H9 (cell line): ENCODE data around the gene FPGS. TPM values are rescaled to one million over a fixed set of nuclear protein-coding genes. Genes with fewer than 3 reads are reported as not detected.
"Not testable (repeated sequence)": the region's sequence is repeated elsewhere in the genome, so short reads cannot be mapped to it uniquely, and the experiment has no call there.

Source experiments
- DNase-seq: peaks from one replicate; pipeline ENCODE4 v3.0.0-alpha.2; 2017
- H2AFZ ChIP-seq: one replicate; pipeline ENCODE4 v1.6.1; 2013; ENCODE audit warnings: mild to moderate bottlenecking, low read length, control low read depth, moderate library complexity
- H2AK5ac ChIP-seq: 2 replicates; pipeline ENCODE4 v1.6.1; 2013; ENCODE audit warnings: low read length, control low read depth, mixed read lengths; ENCODE audit not compliant: insufficient read length
- H2BK120ac ChIP-seq: one replicate; pipeline ENCODE4 v1.6.1; 2013; ENCODE audit warnings: low read depth, mild to moderate bottlenecking, low read length, control low read depth, inconsistent platforms; ENCODE audit not compliant: poor library complexity, severe bottlenecking
- H2BK12ac ChIP-seq: 2 replicates; pipeline ENCODE4 v1.6.1; 2013; ENCODE audit warnings: low read length, control low read depth, mixed read lengths, low read depth; ENCODE audit not compliant: insufficient read length
- H2BK15ac ChIP-seq: 2 replicates; pipeline ENCODE4 v1.6.1; 2013; ENCODE audit warnings: low read depth, low read length, control low read depth
- H2BK20ac ChIP-seq: one replicate; pipeline ENCODE4 v1.6.1; 2013; ENCODE audit warnings: low read depth, mild to moderate bottlenecking, low read length, control low read depth, inconsistent platforms; ENCODE audit not compliant: poor library complexity, severe bottlenecking
- H2BK5ac ChIP-seq: 2 replicates; pipeline ENCODE4 v1.6.1; 2013; ENCODE audit warnings: low read length, control low read depth, mixed read lengths; ENCODE audit not compliant: insufficient read length
- H3K14ac ChIP-seq: 2 replicates; pipeline ENCODE4 v1.6.1; 2013; ENCODE audit warnings: low read length, control low read depth; ENCODE audit not compliant: insufficient read depth
- H3K18ac ChIP-seq: 2 replicates; pipeline ENCODE4 v1.6.1; 2013; ENCODE audit warnings: low read depth, mild to moderate bottlenecking, mixed read lengths, low read length, control low read depth; ENCODE audit not compliant: insufficient read length
- H3K23ac ChIP-seq: 2 replicates; pipeline ENCODE4 v1.6.1; 2013; ENCODE audit warnings: low read length, control low read depth, mixed read lengths, low read depth; ENCODE audit not compliant: insufficient read length
- H3K23me2 ChIP-seq: 2 replicates; pipeline ENCODE4 v1.6.1; 2013; ENCODE audit warnings: low read depth, mild to moderate bottlenecking, mixed read lengths, low read length, control low read depth; ENCODE audit not compliant: insufficient read length, poor library complexity, severe bottlenecking
- H3K27ac ChIP-seq: 2 replicates; pipeline ENCODE4 v1.5.1; 2013; ENCODE audit warnings: low read length, control low read depth, mixed read lengths, low read depth; ENCODE audit not compliant: insufficient read length
- H3K27me3 ChIP-seq: 2 replicates; pipeline ENCODE4 v1.6.1; 2013; ENCODE audit warnings: low read length, control low read depth, inconsistent platforms; ENCODE audit not compliant: insufficient read depth
- H3K4ac ChIP-seq: 2 replicates; pipeline ENCODE4 v1.6.1; 2013; ENCODE audit warnings: low read depth, mild to moderate bottlenecking, control low read depth, inconsistent platforms, low read length, moderate library complexity
- H3K4me1 ChIP-seq: 2 replicates; pipeline ENCODE4 v1.6.1; 2013; ENCODE audit warnings: low read length, control low read depth, inconsistent platforms; ENCODE audit not compliant: insufficient read depth
- H3K4me2 ChIP-seq: 2 replicates; pipeline ENCODE4 v1.6.1; 2013; ENCODE audit warnings: low read length, control low read depth, mixed read lengths; ENCODE audit not compliant: insufficient read length, insufficient read depth
- H3K56ac ChIP-seq: 2 replicates; pipeline ENCODE4 v1.6.1; 2013; ENCODE audit warnings: low read depth, mild to moderate bottlenecking, mixed read lengths, low read length, control low read depth; ENCODE audit not compliant: insufficient read length
- H3K79me1 ChIP-seq: 2 replicates; pipeline ENCODE4 v1.6.1; 2013; ENCODE audit warnings: low read depth, mild to moderate bottlenecking, moderate library complexity, low read length, control low read depth, inconsistent platforms; ENCODE audit not compliant: insufficient read depth, poor library complexity, severe bottlenecking
- H3K79me2 ChIP-seq: 2 replicates; pipeline ENCODE4 v1.6.1; 2013; ENCODE audit warnings: low read length, control low read depth, inconsistent platforms; ENCODE audit not compliant: insufficient read depth
- H3K9ac ChIP-seq: 2 replicates; pipeline ENCODE4 v1.6.1; 2013; ENCODE audit warnings: low read length, control low read depth, mixed read lengths; ENCODE audit not compliant: insufficient read length; ENCODE audit errors: extremely low read depth
- H3K9me3 ChIP-seq: one replicate; pipeline ENCODE4 v1.6.1; 2013; ENCODE audit warnings: low read depth, low read length, inconsistent platforms; ENCODE audit not compliant: control insufficient read depth
- H3T11ph ChIP-seq: one replicate; pipeline ENCODE4 v1.6.1; 2013; ENCODE audit warnings: mild to moderate bottlenecking, low read length, control low read depth, inconsistent platforms
- H4K20me1 ChIP-seq: one replicate; pipeline ENCODE4 v1.6.1; 2013; ENCODE audit not compliant: control insufficient read depth, insufficient read length, insufficient read depth
- H4K5ac ChIP-seq: 2 replicates; pipeline ENCODE4 v1.6.1; 2013; ENCODE audit warnings: low read depth, mild to moderate bottlenecking, mixed read lengths, low read length, control low read depth; ENCODE audit not compliant: insufficient read length
- H4K8ac ChIP-seq: replicated peaks from 2 replicates; pipeline ENCODE4 v1.6.1; 2013; ENCODE audit warnings: low read length, control low read depth, mixed read lengths, low read depth; ENCODE audit not compliant: insufficient read length
- H4K91ac ChIP-seq: 2 replicates; pipeline ENCODE4 v1.6.1; 2013; ENCODE audit warnings: low read depth, mild to moderate bottlenecking, moderate library complexity, mixed read lengths, low read length, control low read depth; ENCODE audit not compliant: insufficient read length
- H3K27ac Mint-ChIP-seq, 3 experiments: 2 replicates in 2 of 3; 3 replicates in 1 of 3; pipeline ENCODE4 v1.8.0; 2020 to 2021; ENCODE audit warnings: mixed read lengths in 3 of 3, mild to moderate bottlenecking in 1 of 3, moderate library complexity in 1 of 3
- H3K27me3 Mint-ChIP-seq: 2 replicates; pipeline ENCODE4 v1.8.0; 2021; ENCODE audit warnings: low read depth, mild to moderate bottlenecking, moderate library complexity, mixed read lengths
- H3K36me3 Mint-ChIP-seq, 3 experiments: 2 replicates in 2 of 3; 3 replicates in 1 of 3; pipeline ENCODE4 v1.8.0; 2020 to 2021; ENCODE audit warnings: low read depth in 3 of 3, mixed read lengths in 3 of 3; ENCODE audit not compliant: insufficient read depth in 1 of 3
- H3K4me1 Mint-ChIP-seq, 2 experiments: 2 replicates each; pipeline ENCODE4 v1.8.0; 2020; ENCODE audit warnings: mixed read lengths in 2 of 2
- H3K4me3 Mint-ChIP-seq, 2 experiments: 2 replicates in 1 of 2; 3 replicates in 1 of 2; pipeline ENCODE4 v1.8.0; 2020 to 2021; ENCODE audit warnings: mild to moderate bottlenecking in 2 of 2, mixed read lengths in 2 of 2, moderate library complexity in 1 of 2
- H3K9me3 Mint-ChIP-seq, 2 experiments: 2 replicates in 1 of 2; 3 replicates in 1 of 2; pipeline ENCODE4 v1.8.0; 2020; ENCODE audit warnings: mild to moderate bottlenecking in 2 of 2, mixed read lengths in 2 of 2, moderate library complexity in 1 of 2
- WGBS: extraction: QIAGEN DNeasy Blood & Tissue Kit; methylation state at CpG from one replicate; pipeline ENCODE4 v1.1.7; 2013; ENCODE audit warnings: missing lambda C conversion rate, low lambda C conversion rate, mixed read lengths; ENCODE audit not compliant: insufficient read length; ENCODE audit errors: extremely low coverage; 5-methylcytosine and 5-hydroxymethylcytosine counted together
- total RNA-seq: library from RNA; stranded (reverse); gene quantifications from 2 replicates; pipeline ENCODE4 v1.2.1, GENCODE V29; 2021
- TF ChIP-seq, protein P1 (sequence below): fragments of 200-600 bp; sonication (generic); conservative IDR thresholded peaks from 3 replicates; pipeline ENCODE4 v1.8.0; 2021; ENCODE audit warnings: antibody characterized with exemption, mild to moderate bottlenecking

Gene FPGS
- total RNA-seq, 1 experiment from 2014 or later: 68.4 TPM

- Histone ChIP-seq H3K79me1 (no peaks in the 10 kb centered on the region), H3K4me2 (no peak overlapping the region), H3K27me3 (no peaks in the 10 kb centered on the region), H3K23me2 (no peaks in the 10 kb centered on the region), H4K91ac (no peak overlapping the region), H3T11ph (no peak overlapping the region), H3K23ac (no peak overlapping the region), H2BK5ac (no peak overlapping the region), H3K4ac (no peak overlapping the region), H4K5ac (no peak overlapping the region), H3K79me2 (no peaks in the 10 kb centered on the region), H3K9ac (no peak overlapping the region), H4K8ac (no peak overlapping the region), H3K56ac (no peak overlapping the region), H2AFZ (no peak overlapping the region), H2BK120ac (no peak overlapping the region), H3K9me3 (no peaks in the 10 kb centered on the region), H4K20me1 (no peaks in the 10 kb centered on the region), H3K27ac (no peak overlapping the region), H2BK20ac (no peak overlapping the region), H3K4me1 (no peaks in the 10 kb centered on the region; the same call in 1 of the 2 replicates), H3K18ac (no peak overlapping the region), H2BK12ac (no peak overlapping the region), H2BK15ac (no peak overlapping the region), H3K14ac (no peak overlapping the region; the same call in 1 of the 2 replicates), H2AK5ac (no peak overlapping the region)
- WGBS: no CpG with 5 or more reads among the region's 17 CpGs
- no peaks in the 10 kb centered on the region for H3K36me3 Mint-ChIP-seq
- peaks cover 0 to 14% of the 10 kb centered on the region in 2 experiments; a peak in 1 of 4 replicates for H3K4me1 Mint-ChIP-seq
- TF ChIP-seq, protein P1, sequence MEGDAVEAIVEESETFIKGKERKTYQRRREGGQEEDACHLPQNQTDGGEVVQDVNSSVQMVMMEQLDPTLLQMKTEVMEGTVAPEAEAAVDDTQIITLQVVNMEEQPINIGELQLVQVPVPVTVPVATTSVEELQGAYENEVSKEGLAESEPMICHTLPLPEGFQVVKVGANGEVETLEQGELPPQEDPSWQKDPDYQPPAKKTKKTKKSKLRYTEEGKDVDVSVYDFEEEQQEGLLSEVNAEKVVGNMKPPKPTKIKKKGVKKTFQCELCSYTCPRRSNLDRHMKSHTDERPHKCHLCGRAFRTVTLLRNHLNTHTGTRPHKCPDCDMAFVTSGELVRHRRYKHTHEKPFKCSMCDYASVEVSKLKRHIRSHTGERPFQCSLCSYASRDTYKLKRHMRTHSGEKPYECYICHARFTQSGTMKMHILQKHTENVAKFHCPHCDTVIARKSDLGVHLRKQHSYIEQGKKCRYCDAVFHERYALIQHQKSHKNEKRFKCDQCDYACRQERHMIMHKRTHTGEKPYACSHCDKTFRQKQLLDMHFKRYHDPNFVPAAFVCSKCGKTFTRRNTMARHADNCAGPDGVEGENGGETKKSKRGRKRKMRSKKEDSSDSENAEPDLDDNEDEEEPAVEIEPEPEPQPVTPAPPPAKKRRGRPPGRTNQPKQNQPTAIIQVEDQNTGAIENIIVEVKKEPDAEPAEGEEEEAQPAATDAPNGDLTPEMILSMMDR: no peak
- H3K27me3 Mint-ChIP-seq: no peaks in the 10 kb centered on the region
- H3K4me3 Mint-ChIP-seq: no peak overlapping the region
- peak overlapping the region in 1 of 3 experiments; percentile 15; a peak in 1 of 7 replicates for H3K27ac Mint-ChIP-seq
- no peaks in the 10 kb centered on the region for H3K9me3 Mint-ChIP-seq
- DNase-seq: no peak
These were observed 33.4 kb downstream of the FPGS start for GRCh38 chr9:127835991-127836516.

GRCh38 chr9:127836561-127836960 is 33.9 kb downstream of the FPGS start:
- peaks cover 0 to 14% of the 10 kb centered on the region in 2 experiments; a peak in 1 of 4 replicates for H3K4me1 Mint-ChIP-seq
- not testable (repeated sequence) for H3K27ac Mint-ChIP-seq, H3K9me3 Mint-ChIP-seq, H3K27ac ChIP-seq, H2BK5ac ChIP-seq, H3K23ac ChIP-seq, H3K27me3 Mint-ChIP-seq, H3K79me2 ChIP-seq, H3T11ph ChIP-seq, H2BK20ac ChIP-seq, H3K14ac ChIP-seq, H2BK12ac ChIP-seq, H2BK15ac ChIP-seq, H3K4me2 ChIP-seq, H3K79me1 ChIP-seq, H2AK5ac ChIP-seq, H3K9ac ChIP-seq, H3K4ac ChIP-seq, H3K27me3 ChIP-seq, DNase-seq, H4K8ac ChIP-seq, H3K4me1 ChIP-seq, H2AFZ ChIP-seq, H4K5ac ChIP-seq, H3K23me2 ChIP-seq, H2BK120ac ChIP-seq, H3K9me3 ChIP-seq, H3K36me3 Mint-ChIP-seq, H4K91ac ChIP-seq, H4K20me1 ChIP-seq, H3K18ac ChIP-seq, H3K4me3 Mint-ChIP-seq, H3K56ac ChIP-seq
- no CpG with 5 or more reads among the region's 3 CpGs for WGBS
